ENCODE results near the gene USP25.

DNA sequence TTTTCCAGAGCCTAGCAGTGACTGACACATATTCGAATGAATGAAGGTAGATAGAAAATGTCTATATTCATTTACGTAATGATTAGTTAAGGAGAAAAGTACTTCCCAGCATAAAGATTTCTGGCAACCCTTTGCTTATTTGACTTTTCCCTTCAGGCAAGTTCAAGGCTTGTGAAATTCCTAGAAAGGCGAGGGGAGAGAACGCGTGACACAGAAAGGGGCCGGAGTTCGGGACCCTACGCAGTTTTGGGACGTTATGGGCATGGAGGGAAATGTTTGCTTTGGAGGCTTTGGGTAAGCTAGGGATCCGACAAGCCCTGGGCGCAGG is 472 bp upstream of the USP25 start:
- TF ChIP-seq POLR2A (IDR thresholded peaks at IDR 0.05) (no peak), POLR2AphosphoS5 (IDR thresholded peaks at IDR 0.05) (no peak)
- TF ChIP-seq, protein P1, sequence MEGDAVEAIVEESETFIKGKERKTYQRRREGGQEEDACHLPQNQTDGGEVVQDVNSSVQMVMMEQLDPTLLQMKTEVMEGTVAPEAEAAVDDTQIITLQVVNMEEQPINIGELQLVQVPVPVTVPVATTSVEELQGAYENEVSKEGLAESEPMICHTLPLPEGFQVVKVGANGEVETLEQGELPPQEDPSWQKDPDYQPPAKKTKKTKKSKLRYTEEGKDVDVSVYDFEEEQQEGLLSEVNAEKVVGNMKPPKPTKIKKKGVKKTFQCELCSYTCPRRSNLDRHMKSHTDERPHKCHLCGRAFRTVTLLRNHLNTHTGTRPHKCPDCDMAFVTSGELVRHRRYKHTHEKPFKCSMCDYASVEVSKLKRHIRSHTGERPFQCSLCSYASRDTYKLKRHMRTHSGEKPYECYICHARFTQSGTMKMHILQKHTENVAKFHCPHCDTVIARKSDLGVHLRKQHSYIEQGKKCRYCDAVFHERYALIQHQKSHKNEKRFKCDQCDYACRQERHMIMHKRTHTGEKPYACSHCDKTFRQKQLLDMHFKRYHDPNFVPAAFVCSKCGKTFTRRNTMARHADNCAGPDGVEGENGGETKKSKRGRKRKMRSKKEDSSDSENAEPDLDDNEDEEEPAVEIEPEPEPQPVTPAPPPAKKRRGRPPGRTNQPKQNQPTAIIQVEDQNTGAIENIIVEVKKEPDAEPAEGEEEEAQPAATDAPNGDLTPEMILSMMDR (IDR thresholded peaks at IDR 0.05): no peak
